Keratinocyte (primary cell): Measurements from ENCODE around the gene TMEM151A. TPM values are rescaled to one million over a fixed set of nuclear protein-coding genes. Genes with fewer than 3 reads are reported as not detected.
A peak's percentile ranks its signal among the peaks of the same experiment; 100 is the strongest.

Experiments used
- DNase-seq: peaks from one replicate; pipeline ENCODE4 v3.0.0-alpha.2; 2011; ENCODE audit warnings: low read depth, missing footprints, low spot score
- FAIRE-seq: peaks from 2 replicates; lab custom pipeline; 2011; peaks lifted over from hg19 to GRCh38; lab: Jason Lieb, UNC
- H2AFZ ChIP-seq: 2 replicates; pipeline ENCODE4 v1.6.0; 2012; ENCODE audit warnings: low read length, control low read depth, inconsistent platforms; ENCODE audit not compliant: control insufficient read depth
- H3K27ac ChIP-seq: 2 replicates; pipeline ENCODE4 v1.5.1; 2011; ENCODE audit warnings: low read length; ENCODE audit not compliant: control insufficient read depth, insufficient read depth
- H3K27me3 ChIP-seq: 3 replicates; pipeline ENCODE4 v1.6.0; 2011; ENCODE audit warnings: low read length; ENCODE audit not compliant: control insufficient read depth, insufficient read depth; ENCODE audit errors: extremely low read depth
- H3K36me3 ChIP-seq, 2 experiments: 2 replicates in 1 of 2; 3 replicates in 1 of 2; pipeline ENCODE4 v1.5.1; 2011; ENCODE audit warnings: low read length in 2 of 2, mild to moderate bottlenecking in 1 of 2; ENCODE audit not compliant: control insufficient read depth in 2 of 2, insufficient read depth in 2 of 2; ENCODE audit errors: extremely low read depth in 1 of 2
- H3K4me1 ChIP-seq: 3 replicates; pipeline ENCODE4 v1.5.1; 2011; ENCODE audit warnings: low read length; ENCODE audit not compliant: control insufficient read depth, insufficient read depth; ENCODE audit errors: extremely low read depth
- H3K4me2 ChIP-seq: 3 replicates; pipeline ENCODE4 v1.6.0; 2011; ENCODE audit warnings: low read depth, low read length; ENCODE audit not compliant: control insufficient read depth, insufficient read depth; ENCODE audit errors: extremely low read depth
- H3K4me3 ChIP-seq, 3 experiments: fragments of 200-600 bp in 1 of 3; sonication (generic) in 1 of 3; 2 replicates in 2 of 3; 3 replicates in 1 of 3; pipeline ENCODE4 v1.5.1; 2011 to 2016; ENCODE audit warnings: low read length in 3 of 3, mild to moderate bottlenecking in 3 of 3, control low read depth in 2 of 3, inconsistent platforms in 1 of 3, low read depth in 1 of 3, mixed read lengths in 1 of 3, mixed run types in 1 of 3, moderate library complexity in 1 of 3; ENCODE audit not compliant: control insufficient read depth in 2 of 3, insufficient read depth in 2 of 3; ENCODE audit errors: extremely low read depth in 1 of 3
- H3K79me2 ChIP-seq: 2 replicates; pipeline ENCODE4 v1.6.0; 2012; ENCODE audit warnings: low read length; ENCODE audit not compliant: control insufficient read depth, insufficient read depth
- H3K9ac ChIP-seq: 3 replicates; pipeline ENCODE4 v1.6.0; 2011; ENCODE audit warnings: low read length; ENCODE audit not compliant: control insufficient read depth, insufficient read depth; ENCODE audit errors: extremely low read depth
- H3K9me1 ChIP-seq: 3 replicates; pipeline ENCODE4 v1.6.0; 2011; ENCODE audit warnings: low read length; ENCODE audit not compliant: control insufficient read depth, insufficient read depth; ENCODE audit errors: extremely low read depth
- H3K9me3 ChIP-seq: 2 replicates; pipeline ENCODE4 v1.5.1; 2012; ENCODE audit warnings: low read depth, low read length; ENCODE audit not compliant: control insufficient read depth
- H4K20me1 ChIP-seq: 3 replicates; pipeline ENCODE4 v1.6.0; 2011; ENCODE audit warnings: low read length; ENCODE audit not compliant: control insufficient read depth, insufficient read depth; ENCODE audit errors: extremely low read depth
- CTCF ChIP-seq, 3 experiments: IDR thresholded peaks in 1 of 3; conservative IDR thresholded peaks in 1 of 3; optimal IDR thresholded peaks in 1 of 3; 2 replicates in 2 of 3; 3 replicates in 1 of 3; pipeline versions ENCODE3 to v1.5.1; 2011; ENCODE audit warnings: low read length in 3 of 3, mild to moderate bottlenecking in 3 of 3, moderate library complexity in 2 of 3, control low read depth in 1 of 3, inconsistent platforms in 1 of 3; ENCODE audit not compliant: insufficient read depth in 2 of 3; ENCODE audit errors: extremely low read depth in 1 of 3
- EZH2 ChIP-seq: IDR thresholded peaks from one replicate; pipeline ENCODE4 v1.6.1; 2012; ENCODE audit warnings: inconsistent platforms, mild to moderate bottlenecking, low read length, moderate library complexity
- dilution Hi-C: fragments of 300-500 bp; cut with MboI; formaldehyde crosslinking; loops from one replicate; pipeline ENCODE4 v1.7.0; 2020; ENCODE audit warnings: low sequenced_read_pairs; ENCODE audit not compliant: extremely low pct_ligation_motif_present
- polyA plus RNA-seq, 5 experiments: library from polyadenylated mRNA; depleted of rRNA in 3 of 5; stranded (reverse) in 3 of 5; stranded (forward) in 1 of 5; unstranded in 1 of 5; fragments of >200 nt; gene quantifications; 1 replicate in 1 of 5; 2 replicates in 3 of 5; 3 replicates in 1 of 5; pipeline versions ENCODE4 v1.2.1 to v1.2.3, GENCODE V29; 2011 to 2012; ENCODE audit warnings: missing spikeins in 2 of 5, low read depth in 1 of 5, low replicate concordance in 1 of 5

TMEM151A gene
- polyA plus RNA-seq, 1 donor (not counting 4 experiments of a cell fraction or from before 2014, with no cell fraction given) = not detected

DNA sequence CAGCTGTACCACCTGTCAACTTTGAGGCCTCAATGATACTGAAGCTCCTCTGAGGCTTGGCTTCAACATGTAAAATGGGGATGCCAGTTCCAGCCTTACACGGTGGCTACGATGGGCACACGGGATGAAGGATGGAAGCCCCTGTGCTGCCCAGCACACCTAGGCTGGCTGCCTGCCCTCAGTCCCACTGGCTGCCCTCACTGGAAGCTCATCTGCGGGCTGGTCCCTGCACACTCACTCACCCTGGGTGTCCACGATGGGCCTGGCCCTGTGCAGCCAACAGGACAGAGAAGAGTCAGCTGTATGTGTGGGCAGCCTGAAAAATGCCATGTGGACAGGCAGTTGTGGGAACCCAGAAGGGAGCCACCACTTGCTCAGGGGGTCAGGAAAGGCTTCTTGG is 5.0 kb upstream of the TMEM151A start:
- peaks cover 27% of the 10 kb centered on the region for H3K79me2 ChIP-seq
- no peak for DNase-seq
- no peaks in the 10 kb centered on the region for H3K9me1 ChIP-seq
- no peaks in the 10 kb centered on the region for H3K9me3 ChIP-seq
- H3K4me3 ChIP-seq = no peak overlapping the region
- dilution Hi-C loops = no loop called here
- peaks cover 6% of the 10 kb centered on the region for H4K20me1 ChIP-seq
- H3K36me3 ChIP-seq = peaks cover 9 to 14% of the 10 kb centered on the region in 2 experiments
- H3K9ac ChIP-seq = no peak overlapping the region
- no peak overlapping the region for H2AFZ ChIP-seq
- peaks cover 16% of the 10 kb centered on the region for H3K4me1 ChIP-seq
- no peak for FAIRE-seq
- H3K27me3 ChIP-seq = peaks cover 7% of the 10 kb centered on the region
- H3K4me2 ChIP-seq = no peak overlapping the region
- TF ChIP-seq EZH2 = no peak
- TF ChIP-seq CTCF (optimal IDR thresholded peaks at IDR 0.05 in 1 of 3, IDR thresholded peaks at IDR 0.05 in 1 of 3, conservative IDR thresholded peaks at IDR 0.05 in 1 of 3; ENCODE audit: extremely low read depth in 1 of 3, insufficient read depth in 2 of 3, low read length in 3 of 3) = no peak
- no peak overlapping the region for H3K27ac ChIP-seq

DNA sequence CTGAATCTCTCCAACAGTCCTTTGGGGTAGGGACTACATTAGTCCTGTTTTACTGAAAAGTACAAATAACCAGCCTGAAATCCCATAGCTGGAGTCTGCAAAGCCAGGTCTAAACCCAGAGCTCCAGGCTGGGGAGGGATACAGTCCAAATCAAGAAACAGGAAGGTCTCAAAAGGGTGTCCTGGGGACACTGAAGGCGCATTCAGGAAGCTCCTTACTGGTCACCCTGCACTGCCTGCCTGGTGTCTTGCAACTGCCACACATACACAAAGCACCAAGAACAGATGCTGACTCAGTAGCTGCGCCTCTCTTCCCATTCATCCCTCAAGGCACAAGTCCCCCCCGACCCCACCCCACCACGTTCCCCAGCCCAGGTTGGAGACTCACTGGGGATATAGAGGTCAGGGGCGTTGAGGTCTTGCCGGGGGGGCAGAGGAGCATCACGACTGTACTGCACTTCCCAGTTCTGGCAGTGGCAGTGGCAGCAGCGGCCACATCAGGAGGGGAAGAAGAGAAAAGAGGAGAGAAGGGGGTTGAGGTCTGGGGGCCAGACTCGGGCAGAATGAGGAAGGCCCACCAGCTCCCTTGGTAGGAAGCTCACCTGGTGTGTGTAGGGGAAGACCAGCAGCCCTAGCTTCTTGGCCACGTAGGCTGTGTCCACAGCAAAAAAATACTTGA is 4.3 kb upstream of the TMEM151A start:
- H3K9ac ChIP-seq = peak overlapping the region; percentile 96
- DNase-seq = no peak
- H3K4me2 ChIP-seq = peak overlapping the region; percentile 98
- no peak overlapping the region for H2AFZ ChIP-seq
- peak overlapping the region in 2 of 3 experiments; percentile 76 to 91 for H3K4me3 ChIP-seq
- H3K79me2 ChIP-seq = peaks cover 27% of the 10 kb centered on the region
- peaks cover 9 to 14% of the 10 kb centered on the region in 2 experiments for H3K36me3 ChIP-seq
- peaks cover 16% of the 10 kb centered on the region for H3K4me1 ChIP-seq
- no peaks in the 10 kb centered on the region for H3K9me3 ChIP-seq
- TF ChIP-seq CTCF (optimal IDR thresholded peaks at IDR 0.05 in 1 of 3, IDR thresholded peaks at IDR 0.05 in 1 of 3, conservative IDR thresholded peaks at IDR 0.05 in 1 of 3; ENCODE audit: extremely low read depth in 1 of 3, insufficient read depth in 2 of 3, low read length in 3 of 3) = no peak
- dilution Hi-C loops = no loop called here
- peaks cover 6% of the 10 kb centered on the region for H4K20me1 ChIP-seq
- H3K9me1 ChIP-seq = no peaks in the 10 kb centered on the region
- H3K27ac ChIP-seq = no peak overlapping the region
- FAIRE-seq = no peak
- H3K27me3 ChIP-seq = peaks cover 12% of the 10 kb centered on the region
